HG03066 (cell line): ENCODE measurements around the gene TMPRSS11A.

Experiments used
- ATAC-seq: cut with Tn5 transposase; IDR thresholded peaks from one replicate; pipeline ENCODE4 v1.9.1; 2021; ENCODE audit warnings: low read depth; ENCODE audit not compliant: unreplicated experiment

Gene TMPRSS11A

GRCh38 chr4:67963356-67963755, at the start of gene TMPRSS11A:
Gene TMPRSS11A (minus strand): TSS chr4:67963493. CDS start chr4:67963393, 100 bp downstream.
- ATAC-seq, result no peak

- no peak for ATAC-seq
Observed at GRCh38 chr4:68011684-68012083, 48.4 kb upstream of the TMPRSS11A start.

GRCh38 chr4:68002906-68003305, 39.6 kb upstream of the TMPRSS11A start:
- ATAC-seq, result no peak

- no peak for ATAC-seq
Observed at GRCh38 chr4:67996127-67996526, 32.8 kb upstream of the TMPRSS11A start.

- no peak for ATAC-seq
Observed at GRCh38 chr4:67988991-67989390, 25.7 kb upstream of the TMPRSS11A start.

- no peak for ATAC-seq
Observed at GRCh38 chr4:67983333-67983732, 20.0 kb upstream of the TMPRSS11A start.

GRCh38 chr4:67980512-67980911, 17.2 kb upstream of the TMPRSS11A start:
- no peak for ATAC-seq

GRCh38 chr4:67973608-67974007, 10.3 kb upstream of the TMPRSS11A start:
- no peak for ATAC-seq

GRCh38 chr4:67954890-67955289, 8.4 kb downstream of the TMPRSS11A start:
- ATAC-seq, result no peak

- ATAC-seq, result no peak
Observed at GRCh38 chr4:67941074-67941473, 22.2 kb downstream of the TMPRSS11A start.

GRCh38 chr4:67940506-67940905, 22.8 kb downstream of the TMPRSS11A start:
- no peak for ATAC-seq

GRCh38 chr4:67939195-67939594, 24.1 kb downstream of the TMPRSS11A start:
- no peak for ATAC-seq

- ATAC-seq, result no peak
Observed at GRCh38 chr4:67935888-67936287, 27.4 kb downstream of the TMPRSS11A start.

GRCh38 chr4:67934628-67935027, 28.7 kb downstream of the TMPRSS11A start:
- ATAC-seq, result no peak

GRCh38 chr4:67933755-67934154, 29.5 kb downstream of the TMPRSS11A start:
- ATAC-seq, result no peak

GRCh38 chr4:67933038-67933437, 30.3 kb downstream of the TMPRSS11A start:
- ATAC-seq, result no peak

- ATAC-seq, result no peak
Observed at GRCh38 chr4:67931256-67931655, 32.0 kb downstream of the TMPRSS11A start.

GRCh38 chr4:67929426-67929825, 33.9 kb downstream of the TMPRSS11A start:
- no peak for ATAC-seq

GRCh38 chr4:67928546-67928945, 34.7 kb downstream of the TMPRSS11A start:
- no peak for ATAC-seq

GRCh38 chr4:67927251-67927650, 36.0 kb downstream of the TMPRSS11A start:
- ATAC-seq, result no peak

- ATAC-seq, result no peak
Observed at GRCh38 chr4:67926485-67926884, 36.8 kb downstream of the TMPRSS11A start.

GRCh38 chr4:67922697-67923096, 40.6 kb downstream of the TMPRSS11A start:
- ATAC-seq, result no peak

GRCh38 chr4:67918428-67918827, 44.9 kb downstream of the TMPRSS11A start:
- no peak for ATAC-seq
